Ovary (tissue), 3 donors: ENCODE data around the gene PTGER2.

Experiments
- EP300 ChIP-seq: sonication (generic); formaldehyde crosslinking; IDR thresholded peaks from one replicate; pipeline ENCODE4 v1.6.1; 2017; ENCODE audit warnings: antibody characterized with exemption
- POLR2A ChIP-seq: fragments of 450-650 bp; IDR thresholded peaks from one replicate; pipeline ENCODE4 v1.6.1; 2017; ENCODE audit warnings: antibody characterized with exemption, mild to moderate bottlenecking, moderate library complexity
- TF ChIP-seq, protein P1 (sequence below), 3 donors: fragments of 450-650 bp in 2 of 3; fragments of 200-600 bp in 1 of 3; IDR thresholded peaks; one replicate each; pipeline versions ENCODE4 v1.5.1 to v1.8.0; 2016 to 2022; ENCODE audit warnings: antibody characterized with exemption in 3 of 3, mild to moderate bottlenecking in 1 of 3
- donor health status: DM: no; HTN: no; CAD: no.

DNA sequence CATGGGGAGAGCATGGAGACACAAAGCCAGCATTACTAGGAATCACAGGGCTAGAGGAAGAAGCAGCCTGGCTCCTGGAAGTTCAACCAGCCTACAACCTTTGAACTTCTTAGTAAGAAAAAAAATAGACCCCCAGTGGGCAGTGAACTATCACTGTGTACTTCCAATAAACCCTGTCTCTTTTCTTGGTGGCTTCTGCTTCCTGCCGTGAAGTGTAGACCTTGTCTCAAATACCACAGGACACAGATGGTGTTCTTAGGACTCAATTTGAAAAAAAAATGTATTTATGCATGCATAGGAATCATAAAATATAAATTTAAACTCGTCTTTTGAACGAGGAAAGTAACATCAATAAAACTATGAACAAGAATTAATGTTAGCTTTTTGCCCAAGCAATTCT is 3.6 kb upstream of the PTGER2 start:
- TF ChIP-seq, protein P1, sequence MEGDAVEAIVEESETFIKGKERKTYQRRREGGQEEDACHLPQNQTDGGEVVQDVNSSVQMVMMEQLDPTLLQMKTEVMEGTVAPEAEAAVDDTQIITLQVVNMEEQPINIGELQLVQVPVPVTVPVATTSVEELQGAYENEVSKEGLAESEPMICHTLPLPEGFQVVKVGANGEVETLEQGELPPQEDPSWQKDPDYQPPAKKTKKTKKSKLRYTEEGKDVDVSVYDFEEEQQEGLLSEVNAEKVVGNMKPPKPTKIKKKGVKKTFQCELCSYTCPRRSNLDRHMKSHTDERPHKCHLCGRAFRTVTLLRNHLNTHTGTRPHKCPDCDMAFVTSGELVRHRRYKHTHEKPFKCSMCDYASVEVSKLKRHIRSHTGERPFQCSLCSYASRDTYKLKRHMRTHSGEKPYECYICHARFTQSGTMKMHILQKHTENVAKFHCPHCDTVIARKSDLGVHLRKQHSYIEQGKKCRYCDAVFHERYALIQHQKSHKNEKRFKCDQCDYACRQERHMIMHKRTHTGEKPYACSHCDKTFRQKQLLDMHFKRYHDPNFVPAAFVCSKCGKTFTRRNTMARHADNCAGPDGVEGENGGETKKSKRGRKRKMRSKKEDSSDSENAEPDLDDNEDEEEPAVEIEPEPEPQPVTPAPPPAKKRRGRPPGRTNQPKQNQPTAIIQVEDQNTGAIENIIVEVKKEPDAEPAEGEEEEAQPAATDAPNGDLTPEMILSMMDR (IDR thresholded peaks at IDR 0.05): no peak
- TF ChIP-seq EP300: no peak
- no peak for TF ChIP-seq POLR2A
